ENCODE results near the gene UNC5B.
A peak's percentile ranks its signal among the peaks of the same experiment; 100 is the strongest.

The UNC5B gene

GRCh38 chr10:71229726-71230655 lies 17.6 kb downstream of the UNC5B start:
- no peak overlapping the region for H3K4me3 ChIP-seq (ENCODE audit: low read depth, low read length)
- TF ChIP-seq CTCF (IDR thresholded peaks at IDR 0.05; ENCODE audit: control insufficient read depth, extremely low read depth, insufficient read depth) = no peak
- DNase-seq (ENCODE audit: low read depth) = no peak

DNA sequence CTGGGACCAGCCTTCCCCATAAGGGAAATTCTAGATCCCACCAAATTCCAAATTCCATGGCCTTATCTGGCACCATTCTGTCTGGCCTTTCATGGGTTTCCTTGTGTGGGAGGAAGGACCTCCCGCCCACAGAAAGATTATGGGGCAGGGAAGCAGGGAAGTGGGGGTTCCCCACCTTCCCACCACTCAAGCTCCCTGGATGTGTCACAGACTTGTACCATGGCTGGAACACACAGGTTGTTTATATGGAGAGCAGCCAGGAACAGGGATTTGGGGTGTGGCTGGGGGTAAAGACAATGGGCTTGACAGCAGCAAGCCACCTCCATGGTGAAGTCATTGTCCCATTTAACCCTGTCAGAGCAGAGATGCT lies 18.3 kb downstream of the UNC5B start:
- no peak for TF ChIP-seq CTCF (IDR thresholded peaks at IDR 0.05; ENCODE audit: control insufficient read depth, extremely low read depth, insufficient read depth)
- DNase-seq (ENCODE audit: low read depth) = no peak
- no peak overlapping the region for H3K4me3 ChIP-seq (ENCODE audit: low read depth, low read length)

DNA sequence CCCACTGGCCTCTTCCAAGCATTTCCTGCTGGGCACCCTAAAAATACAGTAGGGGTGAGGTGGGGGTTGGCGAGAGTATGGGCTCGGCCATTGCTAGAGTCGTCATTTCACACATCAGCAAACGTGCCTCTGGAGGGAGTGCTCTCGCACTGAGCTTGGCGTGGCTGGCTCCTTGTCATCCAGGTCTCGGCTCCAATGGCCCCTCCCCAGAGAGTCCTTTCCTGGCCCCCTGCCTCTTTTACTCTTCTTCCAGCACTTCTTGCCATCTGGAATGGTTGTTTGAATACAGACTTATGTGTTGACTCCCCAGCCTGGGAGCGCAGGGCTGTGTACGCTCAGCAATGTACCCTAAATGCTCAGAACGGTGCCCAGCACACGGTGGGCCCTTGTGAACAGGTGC lies 18.8 kb downstream of the UNC5B start:
- no peak for DNase-seq (ENCODE audit: low read depth)
- no peak overlapping the region for H3K4me3 ChIP-seq (ENCODE audit: low read depth, low read length)
- no peak for TF ChIP-seq CTCF (IDR thresholded peaks at IDR 0.05; ENCODE audit: control insufficient read depth, extremely low read depth, insufficient read depth)

DNA sequence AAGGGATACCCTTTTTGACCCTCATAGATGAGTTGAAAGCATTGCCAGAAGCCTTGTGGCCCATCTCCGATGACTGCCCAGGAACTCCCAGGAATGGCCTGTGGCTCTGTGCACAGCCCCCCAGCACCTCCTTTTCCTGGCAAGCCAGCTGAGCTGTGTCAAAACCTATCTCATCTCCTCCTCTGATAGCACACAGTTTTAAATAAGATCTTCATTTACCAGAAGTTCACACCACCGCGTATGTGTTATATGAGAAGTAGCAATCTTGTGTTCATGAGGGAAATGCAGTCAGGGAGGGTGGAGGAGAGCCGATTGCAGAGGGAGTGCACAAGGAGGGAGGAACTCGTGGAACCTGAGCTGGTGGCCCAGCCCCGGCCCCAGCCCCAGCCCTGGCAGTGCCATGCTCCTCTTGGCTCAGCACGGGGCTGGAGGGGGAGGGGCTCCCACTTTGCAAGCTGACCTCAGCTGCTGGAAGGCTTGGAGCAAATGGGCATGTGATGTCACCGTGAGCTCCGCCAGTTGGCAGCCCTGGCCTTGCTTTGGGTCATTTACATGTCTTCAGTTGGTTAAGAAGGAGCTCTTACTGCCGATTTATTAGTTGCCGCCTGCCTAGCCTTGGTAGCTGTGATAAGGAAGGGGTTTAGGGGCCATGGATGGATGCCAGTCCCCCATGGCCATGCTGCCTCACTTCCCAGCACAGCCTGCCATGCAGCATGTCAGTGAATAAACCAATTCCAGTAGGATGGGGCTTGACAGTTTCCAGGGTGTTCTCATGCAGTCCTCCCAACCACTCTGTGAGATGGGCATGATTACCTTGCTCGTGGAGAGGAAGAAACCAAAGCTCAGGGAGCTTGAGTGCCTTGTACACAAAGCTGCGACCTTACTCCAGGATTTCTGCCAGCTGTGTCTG lies 20.0 kb downstream of the UNC5B start:
- TF ChIP-seq CTCF (IDR thresholded peaks at IDR 0.05; ENCODE audit: control insufficient read depth, extremely low read depth, insufficient read depth) = no peak
- H3K4me3 ChIP-seq (ENCODE audit: low read depth, low read length) = no peak overlapping the region
- DNase-seq (ENCODE audit: low read depth) = peak; percentile 71

GRCh38 chr10:71233482-71233892 lies 21.1 kb downstream of the UNC5B start:
- no peak overlapping the region for H3K4me3 ChIP-seq (ENCODE audit: low read depth, low read length)
- no peak for TF ChIP-seq CTCF (IDR thresholded peaks at IDR 0.05; ENCODE audit: control insufficient read depth, extremely low read depth, insufficient read depth)
- no peak for DNase-seq (ENCODE audit: low read depth)

- no peak for DNase-seq (ENCODE audit: low read depth)
- no peak overlapping the region for H3K4me3 ChIP-seq (ENCODE audit: low read depth, low read length)
- TF ChIP-seq CTCF (IDR thresholded peaks at IDR 0.05; ENCODE audit: control insufficient read depth, extremely low read depth, insufficient read depth) = no peak
Observed at GRCh38 chr10:71234004-71234894, 21.9 kb downstream of the UNC5B start.

Data from LNCaP clone FGC (cell line).